ENCODE measurements around the gene NOS1AP.

GRCh38 chr1:162319493-162320175, 250.1 kb downstream of the NOS1AP start:
- TF ChIP-seq CTCF (IDR thresholded peaks at IDR 0.05): no peak
- no peak for TF ChIP-seq POLR2A (IDR thresholded peaks at IDR 0.05)
